KMS-11 (cell line): ENCODE measurements around the gene RAPGEF3.

ENCODE experiments used
- H2AFZ ChIP-seq: fragments of 200-600 bp; sonication (generic); 2 replicates; pipeline ENCODE4 v1.6.1; 2016; ENCODE audit warnings: antibody characterized with exemption, mixed run types, low read depth
- H3K27ac ChIP-seq: fragments of 200-600 bp; sonication (generic); 2 replicates; pipeline ENCODE4 v1.6.1; 2016; ENCODE audit warnings: mild to moderate bottlenecking, mixed run types
- H3K27me3 ChIP-seq: fragments of 200-600 bp; sonication (generic); 2 replicates; pipeline ENCODE4 v1.6.1; 2017; ENCODE audit warnings: mild to moderate bottlenecking, low read depth, mixed run types, moderate library complexity; ENCODE audit not compliant: insufficient read depth
- H3K36me3 ChIP-seq: fragments of 200-600 bp; sonication (generic); 2 replicates; pipeline ENCODE4 v1.6.1; 2017; ENCODE audit warnings: mild to moderate bottlenecking, mixed run types; ENCODE audit not compliant: insufficient read depth
- H3K4me1 ChIP-seq: fragments of 200-600 bp; sonication (generic); 2 replicates; pipeline ENCODE4 v1.6.1; 2016; ENCODE audit warnings: mild to moderate bottlenecking, low read depth, mixed run types; ENCODE audit not compliant: poor library complexity, severe bottlenecking
- H3K4me2 ChIP-seq: fragments of 200-600 bp; sonication (generic); 2 replicates; pipeline ENCODE4 v1.7.0; 2016; ENCODE audit warnings: mild to moderate bottlenecking, mixed run types
- H3K4me3 ChIP-seq: fragments of 200-600 bp; sonication (generic); IDR thresholded peaks from 2 replicates; pipeline ENCODE4 v1.6.1; 2017; ENCODE audit warnings: low read depth, low read length, mixed read lengths; ENCODE audit not compliant: insufficient read depth
- H3K79me2 ChIP-seq: fragments of 200-600 bp; sonication (generic); 2 replicates; pipeline ENCODE4 v1.6.1; 2016; ENCODE audit warnings: low read depth, mixed run types; ENCODE audit not compliant: insufficient read depth
- H3K9ac ChIP-seq: fragments of 200-600 bp; sonication (generic); 2 replicates; pipeline ENCODE4 v1.6.1; 2016; ENCODE audit warnings: mild to moderate bottlenecking, mixed run types
- H4K20me1 ChIP-seq: fragments of 200-600 bp; sonication (generic); 2 replicates; pipeline ENCODE4 v1.6.1; 2016; ENCODE audit warnings: mild to moderate bottlenecking, mixed run types; ENCODE audit not compliant: insufficient read depth
- TF ChIP-seq, protein P1 (sequence below): fragments of 200-600 bp; sonication (generic); conservative IDR thresholded peaks from 2 replicates; pipeline ENCODE4 v1.6.1; 2017; ENCODE audit warnings: low read depth, mild to moderate bottlenecking, antibody characterized with exemption, low read length, moderate library complexity, mixed read lengths

RAPGEF3 gene

DNA sequence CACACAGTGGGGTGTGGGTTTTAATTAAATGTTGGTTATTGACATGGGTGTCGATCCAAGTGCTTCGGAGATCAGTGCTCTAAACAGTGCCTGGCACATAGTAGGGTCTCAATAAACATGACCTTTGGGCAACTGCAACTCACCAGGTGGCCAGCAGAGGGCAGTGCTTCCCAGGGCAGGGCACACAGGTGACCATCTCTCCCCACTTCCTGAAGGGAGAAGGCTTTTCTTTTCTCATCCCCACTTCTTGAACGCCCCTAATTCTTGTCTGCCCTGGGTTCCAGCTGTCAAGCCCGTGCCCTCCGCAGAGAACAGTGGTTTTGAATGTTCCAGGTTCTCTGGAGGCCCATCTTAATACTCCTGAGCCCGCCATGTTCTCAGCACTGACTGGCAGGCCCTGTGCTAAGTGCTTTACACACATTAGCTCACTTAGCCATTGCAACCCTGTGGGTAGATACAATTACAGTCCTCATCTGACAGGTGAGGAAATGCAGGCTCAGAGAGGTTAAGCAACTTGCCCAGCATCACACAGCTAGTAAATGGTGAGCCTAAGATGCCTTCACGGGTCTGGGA is 16.3 kb downstream of the RAPGEF3 start:
- Histone ChIP-seq H3K4me1 (peaks cover 58% of the 10 kb centered on the region), H3K27me3 (no peaks in the 10 kb centered on the region), H4K20me1 (no peaks in the 10 kb centered on the region), H3K4me2 (peak overlapping the region; percentile 100; the same call in 1 of the 2 replicates), H2AFZ (no peak overlapping the region), H3K27ac (no peak overlapping the region), H3K9ac (no peak overlapping the region), H3K79me2 (no peaks in the 10 kb centered on the region), H3K4me3 (no peak overlapping the region), H3K36me3 (no peaks in the 10 kb centered on the region)
- TF ChIP-seq, protein P1, sequence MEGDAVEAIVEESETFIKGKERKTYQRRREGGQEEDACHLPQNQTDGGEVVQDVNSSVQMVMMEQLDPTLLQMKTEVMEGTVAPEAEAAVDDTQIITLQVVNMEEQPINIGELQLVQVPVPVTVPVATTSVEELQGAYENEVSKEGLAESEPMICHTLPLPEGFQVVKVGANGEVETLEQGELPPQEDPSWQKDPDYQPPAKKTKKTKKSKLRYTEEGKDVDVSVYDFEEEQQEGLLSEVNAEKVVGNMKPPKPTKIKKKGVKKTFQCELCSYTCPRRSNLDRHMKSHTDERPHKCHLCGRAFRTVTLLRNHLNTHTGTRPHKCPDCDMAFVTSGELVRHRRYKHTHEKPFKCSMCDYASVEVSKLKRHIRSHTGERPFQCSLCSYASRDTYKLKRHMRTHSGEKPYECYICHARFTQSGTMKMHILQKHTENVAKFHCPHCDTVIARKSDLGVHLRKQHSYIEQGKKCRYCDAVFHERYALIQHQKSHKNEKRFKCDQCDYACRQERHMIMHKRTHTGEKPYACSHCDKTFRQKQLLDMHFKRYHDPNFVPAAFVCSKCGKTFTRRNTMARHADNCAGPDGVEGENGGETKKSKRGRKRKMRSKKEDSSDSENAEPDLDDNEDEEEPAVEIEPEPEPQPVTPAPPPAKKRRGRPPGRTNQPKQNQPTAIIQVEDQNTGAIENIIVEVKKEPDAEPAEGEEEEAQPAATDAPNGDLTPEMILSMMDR = peak; percentile 98

DNA sequence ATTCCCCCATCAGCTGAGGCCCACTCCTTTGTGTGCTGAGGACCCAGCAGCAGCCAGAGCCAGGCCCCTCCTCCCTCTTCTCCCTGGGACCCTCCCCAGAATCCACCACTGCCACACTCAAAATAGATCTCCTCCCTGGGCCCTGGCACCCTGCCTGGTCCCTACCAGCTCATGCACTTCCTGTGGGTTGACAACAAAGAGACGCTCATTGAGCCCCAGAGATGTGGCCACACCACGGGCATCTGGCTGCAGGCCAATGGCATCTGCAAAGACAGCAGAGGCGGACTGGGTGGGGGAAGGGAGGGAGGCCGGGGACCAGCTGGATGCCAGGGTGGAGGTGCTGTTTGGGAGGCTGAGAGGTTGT is 17.4 kb downstream of the RAPGEF3 start:
- H3K36me3 ChIP-seq = no peaks in the 10 kb centered on the region
- H3K27me3 ChIP-seq = no peaks in the 10 kb centered on the region
- H2AFZ ChIP-seq = peak overlapping the region; percentile 64; the same call in 1 of the 2 replicates
- H3K4me1 ChIP-seq = peaks cover 53% of the 10 kb centered on the region
- TF ChIP-seq, protein P1 = no peak
- no peaks in the 10 kb centered on the region for H4K20me1 ChIP-seq
- peak overlapping the region; percentile 54; the same call in 1 of the 2 replicates for H3K9ac ChIP-seq
- no peak overlapping the region for H3K4me3 ChIP-seq
- H3K27ac ChIP-seq = peak overlapping the region; percentile 74
- no peaks in the 10 kb centered on the region for H3K79me2 ChIP-seq
- H3K4me2 ChIP-seq = peak overlapping the region; percentile 100

- Histone ChIP-seq H3K9ac (peak overlapping the region; percentile 54; the same call in 1 of the 2 replicates), H3K4me1 (peaks cover 53% of the 10 kb centered on the region), H3K27ac (peak overlapping the region; percentile 74), H3K36me3 (no peaks in the 10 kb centered on the region), H2AFZ (peak overlapping the region; percentile 64), H3K4me3 (no peak overlapping the region), H3K4me2 (peak overlapping the region; percentile 100), H3K79me2 (no peaks in the 10 kb centered on the region), H4K20me1 (no peaks in the 10 kb centered on the region), H3K27me3 (no peaks in the 10 kb centered on the region)
- TF ChIP-seq, protein P1 = no peak; the same call in 1 of the 2 replicates
Measured at GRCh38 chr12:47740606-47741339, 17.9 kb downstream of the RAPGEF3 start.

DNA sequence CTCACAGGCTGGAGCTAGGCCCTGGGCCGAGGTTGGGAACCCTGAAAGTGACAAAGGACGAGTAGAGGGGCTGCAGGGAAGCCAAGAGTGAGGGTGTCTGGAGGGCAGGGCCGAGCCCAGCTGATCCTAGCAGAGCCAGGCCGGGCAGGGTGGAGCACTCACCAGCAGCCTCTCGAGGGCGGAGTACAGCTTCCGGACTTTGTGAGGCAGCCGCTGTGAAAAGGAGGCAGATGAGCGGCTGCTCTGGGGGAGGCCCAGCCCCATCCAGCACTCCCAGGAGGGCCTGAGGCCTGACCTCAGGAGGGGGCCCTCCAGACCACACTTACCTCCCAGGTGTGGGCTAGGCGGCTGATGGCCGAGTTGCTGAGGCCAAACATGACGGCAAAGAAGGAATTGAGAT is 18.7 kb downstream of the RAPGEF3 start:
- Histone ChIP-seq H3K36me3 (no peaks in the 10 kb centered on the region), H3K4me3 (no peak overlapping the region), H3K27ac (peak overlapping the region; percentile 74), H4K20me1 (no peaks in the 10 kb centered on the region), H3K9ac (peak overlapping the region; percentile 54; the same call in 1 of the 2 replicates), H3K4me1 (peaks cover 53% of the 10 kb centered on the region), H3K79me2 (no peaks in the 10 kb centered on the region), H3K4me2 (peak overlapping the region; percentile 100), H2AFZ (peak overlapping the region; percentile 64; the same call in 1 of the 2 replicates), H3K27me3 (no peaks in the 10 kb centered on the region)
- TF ChIP-seq, protein P1 = no peak
